HepG2 (cell line): Measurements from ENCODE around the gene DAAM2. TPM values are rescaled to one million over a fixed set of nuclear protein-coding genes. Genes with fewer than 3 reads are reported as not detected.

ENCODE experiments used
- ATAC-seq: fragments of 200-7000 bp; cut with Tn5 transposase; 3 replicates; pipeline ENCODE4 v1.9.1; 2020; ENCODE audit warnings: mild to moderate bottlenecking, moderate library complexity
- BruUV-seq: library from RNA; stranded (reverse); fragments of 400-500 nt; replicated peaks from 2 replicates; lab custom pipeline; 2021; lab: Mats Ljungman, UMichigan
- CTCF ChIA-PET: fragments of 300-600 bp; formaldehyde crosslinking; extraction: SDS; loops from one replicate; lab custom pipeline; 2021; ENCODE audit warnings: low total read pairs, inconsistent platforms, low intra/inter-chr PET ratio; lab: Yijun Ruan, JAX
- POLR2A ChIA-PET: fragments of 350-600 bp; sonication (Branson Sonifier 250); formaldehyde crosslinking; loops from one replicate; lab custom pipeline; 2020; ENCODE audit warnings: antibody characterized with exemption, inconsistent platforms; lab: Yijun Ruan, JAX
- DNase-seq: peaks from one replicate; pipeline ENCODE4 v3.0.0-alpha.2; 2015; ENCODE audit warnings: low spot score
- FAIRE-seq: peaks from 3 replicates; lab custom pipeline; 2011; peaks lifted over from hg19 to GRCh38; lab: Jason Lieb, UNC
- H2AFZ ChIP-seq: one replicate; pipeline ENCODE4 v1.6.1; 2011; ENCODE audit warnings: low read length, inconsistent platforms
- H3K27ac ChIP-seq: fragments of 300-600 bp; 3 replicates; pipeline ENCODE4 v1.8.0; 2011; ENCODE audit warnings: mixed run types, mild to moderate bottlenecking, mixed read lengths, low read length, inconsistent platforms; ENCODE audit not compliant: insufficient read depth; ENCODE audit errors: extremely low read length
- H3K27me3 ChIP-seq, 2 experiments: fragments of 200-600 bp in 1 of 2; 2 replicates in 1 of 2; 3 replicates in 1 of 2; pipeline versions ENCODE4 v1.6.0 to v1.8.0; 2011; ENCODE audit warnings: low read length in 2 of 2, mild to moderate bottlenecking in 2 of 2, moderate library complexity in 2 of 2, inconsistent platforms in 1 of 2; ENCODE audit not compliant: insufficient read depth in 2 of 2, control insufficient read depth in 1 of 2
- H3K36me3 ChIP-seq, 2 experiments: fragments of 200-600 bp in 1 of 2; replicated peaks in 1 of 2; 2 replicates in 1 of 2; 3 replicates in 1 of 2; pipeline versions ENCODE4 v1.5.1 to v1.8.0; 2011; ENCODE audit warnings: low read length in 2 of 2, inconsistent platforms in 1 of 2; ENCODE audit not compliant: insufficient read depth in 2 of 2, control insufficient read depth in 1 of 2
- H3K4me1 ChIP-seq: 2 replicates; pipeline ENCODE4 v1.5.1; 2012; ENCODE audit warnings: low read length, inconsistent platforms; ENCODE audit not compliant: insufficient read depth
- H3K4me2 ChIP-seq: 2 replicates; pipeline ENCODE4 v1.6.0; 2011; ENCODE audit warnings: low read depth, low read length, inconsistent platforms
- H3K4me3 ChIP-seq, 3 experiments: fragments of 200-600 bp in 1 of 3; sonication (generic), shearing (Covaris generic) in 1 of 3; replicated peaks in 1 of 3; 2 replicates each; pipeline ENCODE4 v1.5.1; 2011 to 2016; ENCODE audit warnings: low read length in 3 of 3, inconsistent platforms in 2 of 3, low read depth in 2 of 3, mild to moderate bottlenecking in 2 of 3, control low read depth in 1 of 3, mixed read lengths in 1 of 3; ENCODE audit not compliant: insufficient read depth in 1 of 3
- H3K79me2 ChIP-seq: one replicate; pipeline ENCODE4 v1.6.1; 2011; ENCODE audit warnings: low read length, inconsistent platforms; ENCODE audit not compliant: insufficient read depth
- H3K9ac ChIP-seq: 2 replicates; pipeline ENCODE4 v1.6.0; 2011; ENCODE audit warnings: mild to moderate bottlenecking, low read depth, low read length, inconsistent platforms; ENCODE audit not compliant: insufficient read depth
- H3K9me3 ChIP-seq: 2 replicates; pipeline ENCODE4 v1.5.1; 2012; ENCODE audit warnings: mild to moderate bottlenecking, low read length
- H4K20me1 ChIP-seq: 2 replicates; pipeline ENCODE4 v1.6.0; 2011; ENCODE audit warnings: inconsistent platforms, mild to moderate bottlenecking, low read length, moderate library complexity; ENCODE audit not compliant: insufficient read depth
- CC2D1A ChIP-seq: sonication (generic); formaldehyde crosslinking; IDR thresholded peaks from 2 replicates; pipeline ENCODE4 v1.8.1; 2023; ENCODE audit warnings: mild to moderate bottlenecking, missing genetic modification reagents
- HNRNPUL1 ChIP-seq: fragments of 200-400 bp; formaldehyde crosslinking; IDR thresholded peaks from 2 replicates; pipeline ENCODE4 v1.6.1; 2017; ENCODE audit warnings: low read depth, mild to moderate bottlenecking, low read length, moderate library complexity
- PAWR ChIP-seq: sonication (generic); formaldehyde crosslinking; IDR thresholded peaks from 2 replicates; pipeline ENCODE4 v1.4.0; 2020; ENCODE audit warnings: missing genetic modification reagents, mild to moderate bottlenecking, borderline replicate concordance
- PTBP1 ChIP-seq: fragments of 200-400 bp; formaldehyde crosslinking; IDR thresholded peaks from 2 replicates; pipeline ENCODE4 v1.6.1; 2018; ENCODE audit warnings: low read length, low read depth; ENCODE audit not compliant: poor library complexity, severe bottlenecking
- ZNF367 ChIP-seq: sonication (generic); formaldehyde crosslinking; IDR thresholded peaks from 2 replicates; pipeline ENCODE4 v1.4.0; 2020; ENCODE audit warnings: missing genetic modification reagents, borderline replicate concordance
- WGBS: methylation state at CpG from one replicate; pipeline ENCODE4 v1.1.6; 2017; ENCODE audit warnings: low lambda C conversion rate; 5-methylcytosine and 5-hydroxymethylcytosine counted together
- in situ Hi-C: cut with HindIII; loops from 2 replicates; pipeline ENCODE4 v1.10.0; 2017; ENCODE audit warnings: low pct_unique_long_range_greater_than_20kb; ENCODE audit not compliant: extremely low pct_ligation_motif_present
- intact Hi-C: fragments of 100-400 bp; cut with micrococcal nuclease; formaldehyde crosslinking; loops from one replicate; pipeline ENCODE4 v1.10.0; 2022; ENCODE audit not compliant: unreplicated experiment
- polyA plus RNA-seq, 8 experiments: library from polyadenylated mRNA; depleted of rRNA in 3 of 8; stranded (reverse) in 7 of 8; unstranded in 1 of 8; fragments of >200 nt; fragmentation: Illumina TruSeq in 4 of 8; extraction: Trizol in 4 of 8; gene quantifications; 2 replicates each; pipeline versions ENCODE4 v1.2.1 to v1.2.3, GENCODE V29; 2011 to 2016; ENCODE audit warnings: low read depth in 4 of 8, missing spikeins in 1 of 8, mixed read lengths in 1 of 8; ENCODE audit not compliant: insufficient read depth in 1 of 8
- total RNA-seq, 5 experiments: library from RNA; depleted of rRNA; stranded (reverse); fragments of >200 nt; fragmentation: Illumina TruSeq; extraction: Trizol; gene quantifications; 2 replicates each; pipeline ENCODE4 v1.2.3, GENCODE V29; 2016; ENCODE audit warnings: low read depth in 1 of 5
- TF ChIP-seq, protein P1 (sequence below): sonication (generic); formaldehyde crosslinking; IDR thresholded peaks from 2 replicates; pipeline ENCODE4 v1.4.0; 2020; ENCODE audit warnings: missing genetic modification reagents
- TF ChIP-seq, protein P2 (sequence below): fragments of 450-650 bp; IDR thresholded peaks from 2 replicates; pipeline ENCODE4 v1.6.1; 2016
- TF ChIP-seq, protein P3 (sequence below): IDR thresholded peaks from 2 replicates; pipeline ENCODE4 v1.6.1; 2016; ENCODE audit warnings: missing biosample characterization, missing genetic modification reagents, low read depth
- TF ChIP-seq, protein P4 (sequence below): IDR thresholded peaks from 2 replicates; pipeline ENCODE4 v1.6.1; 2018; ENCODE audit warnings: missing genetic modification reagents, mild to moderate bottlenecking, missing compliant biosample characterization

The DAAM2 gene
- total and polyA plus RNA-seq, 2 of the 13 experiments (the other 11 are each of a cell fraction or from before 2014, with no cell fraction given) = 0.01 TPM; not detected in 1

DNA sequence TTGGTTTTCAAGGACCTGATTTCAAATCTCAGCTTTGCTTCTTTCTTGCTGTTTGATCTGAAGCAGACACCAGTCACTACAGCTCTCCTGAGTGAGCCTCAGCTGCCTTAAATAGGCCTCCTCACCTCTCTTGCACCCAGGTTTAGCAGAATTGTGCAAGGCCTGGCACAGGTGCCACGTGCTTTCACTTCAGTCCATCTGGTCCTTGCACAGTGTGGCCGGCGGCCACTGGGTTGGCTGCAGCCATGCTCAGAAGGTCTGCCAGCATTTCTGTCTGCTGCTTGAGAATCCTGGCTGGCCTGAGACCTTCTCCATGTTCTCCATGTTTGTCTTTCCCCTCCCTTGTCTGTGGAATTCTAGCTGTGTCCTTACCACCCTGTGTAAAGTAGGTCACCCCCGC lies 14.5 kb upstream of the DAAM2 start:
- no peak for DNase-seq
- no peaks in the 10 kb centered on the region for H3K4me1 ChIP-seq
- no peaks in the 10 kb centered on the region for H3K27me3 ChIP-seq
- TF ChIP-seq PTBP1 (no peak), HNRNPUL1 (no peak), CC2D1A (CRISPR knock-in tag) (no peak), PAWR (CRISPR knock-in tag) (no peak), ZNF367 (CRISPR knock-in tag) (no peak)
- TF ChIP-seq, protein P1, sequence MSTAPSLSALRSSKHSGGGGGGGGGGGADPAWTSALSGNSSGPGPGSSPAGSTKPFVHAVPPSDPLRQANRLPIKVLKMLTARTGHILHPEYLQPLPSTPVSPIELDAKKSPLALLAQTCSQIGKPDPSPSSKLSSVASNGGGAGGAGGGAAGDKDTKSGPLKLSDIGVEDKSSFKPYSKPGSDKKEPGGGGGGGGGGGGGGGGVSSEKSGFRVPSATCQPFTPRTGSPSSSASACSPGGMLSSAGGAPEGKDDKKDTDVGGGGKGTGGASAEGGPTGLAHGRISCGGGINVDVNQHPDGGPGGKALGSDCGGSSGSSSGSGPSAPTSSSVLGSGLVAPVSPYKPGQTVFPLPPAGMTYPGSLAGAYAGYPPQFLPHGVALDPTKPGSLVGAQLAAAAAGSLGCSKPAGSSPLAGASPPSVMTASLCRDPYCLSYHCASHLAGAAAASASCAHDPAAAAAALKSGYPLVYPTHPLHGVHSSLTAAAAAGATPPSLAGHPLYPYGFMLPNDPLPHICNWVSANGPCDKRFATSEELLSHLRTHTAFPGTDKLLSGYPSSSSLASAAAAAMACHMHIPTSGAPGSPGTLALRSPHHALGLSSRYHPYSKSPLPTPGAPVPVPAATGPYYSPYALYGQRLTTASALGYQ (CRISPR knock-in tag) = no peak
- TF ChIP-seq, protein P2, sequence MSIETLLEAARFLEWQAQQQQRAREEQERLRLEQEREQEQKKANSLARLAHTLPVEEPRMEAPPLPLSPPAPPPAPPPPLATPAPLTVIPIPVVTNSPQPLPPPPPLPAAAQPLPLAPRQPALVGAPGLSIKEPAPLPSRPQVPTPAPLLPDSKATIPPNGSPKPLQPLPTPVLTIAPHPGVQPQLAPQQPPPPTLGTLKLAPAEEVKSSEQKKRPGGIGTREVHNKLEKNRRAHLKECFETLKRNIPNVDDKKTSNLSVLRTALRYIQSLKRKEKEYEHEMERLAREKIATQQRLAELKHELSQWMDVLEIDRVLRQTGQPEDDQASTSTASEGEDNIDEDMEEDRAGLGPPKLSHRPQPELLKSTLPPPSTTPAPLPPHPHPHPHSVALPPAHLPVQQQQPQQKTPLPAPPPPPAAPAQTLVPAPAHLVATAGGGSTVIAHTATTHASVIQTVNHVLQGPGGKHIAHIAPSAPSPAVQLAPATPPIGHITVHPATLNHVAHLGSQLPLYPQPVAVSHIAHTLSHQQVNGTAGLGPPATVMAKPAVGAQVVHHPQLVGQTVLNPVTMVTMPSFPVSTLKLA = peak; percentile 83
- TF ChIP-seq, protein P3, sequence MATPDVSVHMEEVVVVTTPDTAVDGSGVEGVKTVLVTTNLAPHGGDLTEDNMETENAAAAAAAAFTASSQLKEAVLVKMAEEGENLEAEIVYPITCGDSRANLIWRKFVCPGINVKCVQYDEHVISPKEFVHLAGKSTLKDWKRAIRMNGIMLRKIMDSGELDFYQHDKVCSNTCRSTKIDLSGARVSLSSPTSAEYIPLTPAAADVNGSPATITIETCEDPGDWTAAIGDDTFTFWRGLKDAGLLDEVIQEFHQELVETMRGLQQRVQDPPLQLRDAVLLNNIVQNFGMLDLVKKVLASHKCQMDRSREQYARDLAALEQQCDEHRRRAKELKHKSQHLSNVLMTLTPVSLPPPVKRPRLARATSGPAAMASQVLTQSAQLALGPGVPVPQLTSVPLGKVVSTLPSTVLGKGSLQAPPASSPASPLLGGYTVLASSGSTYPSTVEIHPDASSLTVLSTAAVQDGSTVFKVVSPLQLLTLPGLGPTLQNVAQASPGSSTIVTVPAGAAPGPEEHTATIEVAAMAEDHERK = no peak
- TF ChIP-seq, protein P4, sequence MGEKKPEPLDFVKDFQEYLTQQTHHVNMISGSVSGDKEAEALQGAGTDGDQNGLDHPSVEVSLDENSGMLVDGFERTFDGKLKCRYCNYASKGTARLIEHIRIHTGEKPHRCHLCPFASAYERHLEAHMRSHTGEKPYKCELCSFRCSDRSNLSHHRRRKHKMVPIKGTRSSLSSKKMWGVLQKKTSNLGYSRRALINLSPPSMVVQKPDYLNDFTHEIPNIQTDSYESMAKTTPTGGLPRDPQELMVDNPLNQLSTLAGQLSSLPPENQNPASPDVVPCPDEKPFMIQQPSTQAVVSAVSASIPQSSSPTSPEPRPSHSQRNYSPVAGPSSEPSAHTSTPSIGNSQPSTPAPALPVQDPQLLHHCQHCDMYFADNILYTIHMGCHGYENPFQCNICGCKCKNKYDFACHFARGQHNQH (CRISPR knock-in tag) = no peak
- H3K9ac ChIP-seq = no peak overlapping the region
- intact Hi-C loops (no loop called here), in situ Hi-C loops (no loop called here)
- H3K79me2 ChIP-seq = no peaks in the 10 kb centered on the region
- ATAC-seq = no peak; the same call in 2 of the 3 replicates
- H3K4me3 ChIP-seq = no peak overlapping the region
- no peak overlapping the region for H3K4me2 ChIP-seq
- CTCF ChIA-PET = no interaction called here
- 34% methylated on average over 4 of the region's 4 CpGs for WGBS
- no peaks in the 10 kb centered on the region for H4K20me1 ChIP-seq
- no peak overlapping the region for H2AFZ ChIP-seq
- POLR2A ChIA-PET = no interaction called here
- no peak overlapping the region for H3K27ac ChIP-seq
- BruUV-seq = no TSS peak
- H3K36me3 ChIP-seq = no peaks in the 10 kb centered on the region
- FAIRE-seq = no peak
- H3K9me3 ChIP-seq = no peaks in the 10 kb centered on the region
